Measurements from ENCODE around the gene ZNF480.
A peak's percentile ranks its signal among the peaks of the same experiment; 100 is the strongest.
"Not testable (repeated sequence)": the region's sequence is repeated elsewhere in the genome, so short reads cannot be mapped to it uniquely, and the experiment has no call there.

The ZNF480 gene

DNA sequence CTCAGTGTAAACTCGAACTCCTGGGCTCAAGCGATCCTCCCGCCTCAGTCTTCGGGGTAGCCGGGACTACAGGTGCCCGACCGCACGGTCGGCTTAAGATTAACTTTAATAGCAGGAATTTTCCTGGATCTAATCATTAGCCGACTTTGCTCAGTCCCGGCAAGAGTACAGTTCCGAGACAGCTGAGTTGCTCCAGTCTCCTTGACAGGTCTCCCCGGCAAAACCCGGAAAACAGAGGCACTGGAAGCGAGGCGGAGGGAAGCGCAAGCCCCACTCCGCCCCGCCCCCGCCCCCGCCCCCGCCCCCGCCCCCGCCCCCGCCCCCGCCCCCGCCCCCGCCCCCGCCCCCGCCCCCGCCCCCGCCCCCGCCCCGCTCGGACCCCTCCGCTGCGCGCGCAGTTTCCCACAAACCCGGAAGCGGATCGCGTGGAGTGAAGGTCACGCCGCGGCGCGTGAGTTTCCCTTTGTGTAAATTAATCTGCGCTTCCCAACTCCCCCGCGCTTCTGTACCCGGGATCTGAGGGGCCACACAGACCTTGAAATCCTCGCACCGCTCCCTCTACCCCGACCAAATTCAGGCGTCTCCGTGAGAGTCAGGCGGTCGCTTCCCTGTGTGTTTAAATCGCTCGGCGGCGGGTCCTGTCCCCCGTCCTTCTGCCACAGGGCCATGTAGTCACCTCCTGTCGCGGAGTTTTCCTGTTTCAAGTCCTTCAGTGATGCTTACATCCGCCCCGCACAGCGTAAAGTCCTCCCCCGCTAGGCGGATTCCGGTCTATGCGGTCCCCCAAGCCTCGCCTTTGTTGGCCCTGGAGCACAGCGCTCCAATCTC is at the start of gene ZNF480:
Gene ZNF480 (plus strand): TSS at position 397 of the 828 bp plus-strand sequence. CDS start 3,244 bp downstream, outside the sequence.
- peak; percentile 25 to 74 for DNase-seq

DNA sequence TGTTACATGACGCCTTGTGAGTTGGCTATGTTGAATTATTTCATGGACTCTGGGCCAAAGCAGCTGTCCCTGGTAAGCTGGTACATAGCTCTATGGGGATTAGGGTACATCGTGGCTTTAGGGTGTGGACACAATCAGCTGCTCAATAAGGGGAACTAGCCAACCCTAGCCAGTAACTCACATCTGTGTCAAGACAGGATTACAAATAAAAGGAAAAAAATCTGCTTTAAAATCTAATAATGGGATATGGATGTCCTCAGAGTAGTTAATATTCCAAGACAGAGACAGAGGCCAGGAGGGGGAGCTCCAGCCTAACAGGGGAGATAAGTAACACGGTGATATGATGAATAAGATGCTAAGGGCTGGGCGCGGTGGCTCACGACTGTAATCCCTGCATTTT is 48.7 kb upstream of the ZNF480 start:
- peak; percentile 21 to 31 for DNase-seq

DNA sequence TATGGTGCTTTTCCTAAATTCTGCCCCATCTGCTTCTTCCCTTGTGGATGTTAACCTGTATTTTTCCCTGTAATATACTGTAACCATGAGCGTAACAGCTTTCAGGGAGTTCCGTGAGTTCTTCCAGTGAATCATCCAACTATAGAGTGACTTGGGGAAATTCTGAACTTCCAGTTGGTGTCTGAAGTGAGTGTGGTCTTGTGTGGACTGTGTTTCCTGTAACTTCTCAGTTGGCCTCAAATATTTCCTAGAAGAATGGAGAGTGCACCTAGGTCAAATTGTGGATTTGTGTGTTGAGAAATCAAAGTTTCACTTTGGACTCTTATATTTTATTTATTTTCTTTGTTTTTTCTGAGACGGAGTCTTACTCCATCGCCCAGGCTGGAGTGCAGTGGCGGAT is 38.5 kb upstream of the ZNF480 start:
- no peak for DNase-seq

DNA sequence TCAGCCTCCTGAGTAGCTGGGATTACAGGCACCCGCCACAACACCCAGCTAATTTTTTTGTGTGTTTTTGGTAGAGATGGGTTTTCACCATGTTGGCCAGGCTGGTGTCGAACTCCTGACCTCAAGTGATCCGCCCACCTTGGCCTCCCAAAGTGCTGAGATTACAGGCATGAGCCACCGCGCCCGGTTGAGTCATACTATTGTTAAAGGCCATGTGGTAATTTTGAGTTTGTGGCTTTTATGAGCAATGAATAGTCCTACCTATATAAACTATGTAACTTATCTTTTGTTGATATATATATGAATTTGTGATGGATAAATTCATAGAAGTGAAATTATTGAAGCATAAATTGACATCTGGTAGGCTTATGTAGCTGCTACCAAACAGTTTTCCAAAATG is 31.4 kb upstream of the ZNF480 start:
- not testable (repeated sequence) for DNase-seq

DNA sequence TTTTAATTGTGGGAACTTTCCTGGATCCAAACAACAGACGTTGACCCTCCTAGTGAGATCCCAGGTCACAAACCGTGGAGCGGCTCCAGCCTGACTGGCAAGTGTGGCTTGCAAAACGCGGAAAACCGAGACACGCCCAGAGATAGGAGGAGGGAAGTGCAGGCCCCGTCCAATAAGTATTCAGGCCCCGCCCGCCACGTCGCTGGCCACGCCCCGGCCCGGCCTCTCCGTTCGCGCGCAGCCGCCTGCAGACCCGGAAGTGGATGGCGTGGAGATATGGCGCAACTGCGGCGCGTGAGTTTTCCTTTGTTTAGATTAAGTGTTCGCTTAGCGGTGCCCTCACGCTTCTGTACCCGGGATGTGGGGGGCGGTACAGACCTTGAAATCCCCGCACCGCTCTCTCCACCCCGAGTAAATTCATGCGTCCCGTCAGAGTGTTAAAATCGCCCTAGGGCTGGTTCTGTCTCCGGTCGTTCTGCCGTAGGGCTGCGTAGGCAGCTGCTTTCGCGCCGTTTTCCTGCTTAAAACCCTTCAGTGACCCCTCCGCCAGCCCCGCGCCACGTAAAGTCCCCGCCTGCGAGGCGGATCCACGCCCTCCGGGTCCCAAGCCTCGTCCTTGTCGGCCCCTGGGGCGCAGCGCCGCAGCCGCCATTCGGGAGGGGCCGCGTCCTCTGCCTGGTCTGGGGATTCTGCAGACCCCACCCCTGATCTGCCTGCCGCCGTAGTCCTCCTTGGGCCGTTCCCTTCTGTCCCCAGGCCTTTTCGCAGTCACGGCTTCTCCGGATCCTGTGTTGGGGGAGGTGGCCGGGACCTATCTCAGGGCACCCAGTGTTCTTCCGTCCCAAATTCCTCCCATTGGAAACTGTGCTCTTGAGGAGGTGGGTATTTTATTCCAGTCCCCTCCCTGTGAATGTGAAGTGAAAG is 27.4 kb upstream of the ZNF480 start, which contains the start of gene ZNF766:
Gene ZNF766 (plus strand): TSS at position 250 of the 924 bp plus-strand sequence. CDS start 27 bp downstream, at position 277.
- DNase-seq, result peak; percentile 94

DNA sequence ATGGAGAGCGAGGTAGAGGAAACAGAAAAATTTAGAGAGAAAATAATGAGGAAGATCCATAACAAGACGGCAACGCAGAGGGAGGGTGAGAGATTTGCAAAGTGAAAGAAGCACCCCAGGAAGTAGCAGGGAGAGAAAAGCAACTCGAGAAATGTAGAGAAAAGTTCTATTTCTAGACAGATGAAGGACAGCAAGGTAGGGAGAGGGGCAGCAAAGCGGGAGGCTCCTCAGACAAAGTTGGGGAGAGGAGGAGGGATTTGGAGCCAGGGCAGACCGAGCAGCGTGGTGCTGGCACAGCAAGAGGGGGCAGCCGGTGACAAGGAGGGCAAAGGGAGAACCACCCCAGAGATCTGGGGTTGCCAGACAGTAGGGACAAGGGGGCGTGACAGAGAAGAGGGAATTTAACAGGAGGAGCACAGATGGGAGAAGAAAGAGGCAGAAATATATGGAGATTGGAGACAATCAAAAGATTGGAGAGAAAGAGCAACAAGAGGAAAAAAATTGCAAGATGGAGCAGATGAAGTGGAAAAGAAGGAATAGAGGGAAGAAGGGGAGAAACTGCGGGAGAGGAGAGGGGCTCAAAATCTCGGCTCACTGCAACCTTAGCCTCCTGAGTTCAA is 26.6 kb upstream of the ZNF480 start:
- DNase-seq, result no peak

DNA sequence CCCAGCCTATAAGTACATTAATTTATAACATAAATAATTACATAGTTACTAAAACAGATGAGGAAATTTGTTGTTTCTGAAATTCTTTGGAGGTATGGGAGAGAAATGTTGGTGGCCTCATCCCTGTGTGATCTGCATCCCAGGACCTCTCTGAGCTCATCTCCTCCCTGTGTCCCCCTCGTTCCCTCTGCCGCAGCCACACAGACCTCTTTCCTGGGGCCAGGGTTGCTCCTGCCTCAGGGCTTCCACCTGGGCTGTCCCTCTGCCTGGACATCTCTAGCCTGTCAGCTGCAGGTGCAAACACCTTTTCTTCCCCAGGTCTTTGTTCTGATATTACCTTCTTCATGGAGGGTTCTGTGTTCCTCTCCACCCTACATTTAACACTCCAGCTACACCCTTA is 23.7 kb upstream of the ZNF480 start:
- no peak for DNase-seq

DNA sequence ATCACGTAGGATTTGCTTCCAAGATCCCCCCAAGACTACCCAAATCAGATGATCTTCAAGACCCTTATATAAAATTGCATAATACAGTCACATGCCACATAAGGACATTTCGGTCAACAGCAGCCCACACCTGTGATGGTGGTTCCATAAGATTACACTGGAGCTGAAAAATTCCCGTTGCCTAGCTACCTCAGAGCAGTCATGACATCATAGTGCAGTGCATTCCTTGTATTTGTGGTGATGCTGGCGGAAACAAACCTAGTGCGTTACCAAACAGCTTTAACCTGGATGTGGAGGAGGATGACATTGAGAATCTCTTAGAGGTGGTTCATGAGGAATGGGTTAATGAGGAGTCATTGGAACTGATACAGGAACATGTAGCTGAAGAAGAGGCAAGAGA is 22.8 kb upstream of the ZNF480 start:
- DNase-seq, result no peak

DNA sequence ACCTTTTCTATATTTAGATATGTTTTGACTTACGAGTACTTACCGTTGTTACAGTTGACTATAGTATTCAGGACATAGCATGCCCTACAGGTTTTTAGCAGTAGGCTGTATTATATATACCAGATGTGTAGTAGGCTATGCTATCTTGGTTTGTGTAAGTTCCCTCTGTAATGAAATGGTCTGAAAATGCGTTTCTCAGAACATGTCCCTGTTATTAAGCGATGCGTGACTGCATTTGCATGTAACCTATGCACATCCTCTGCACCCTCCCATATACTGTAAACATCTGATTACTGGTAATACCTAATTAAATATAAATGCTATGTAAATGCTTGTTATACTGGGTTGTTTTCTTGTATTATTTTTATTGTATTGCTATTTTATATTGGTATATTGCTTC is 21.0 kb upstream of the ZNF480 start:
- DNase-seq, result no peak

DNA sequence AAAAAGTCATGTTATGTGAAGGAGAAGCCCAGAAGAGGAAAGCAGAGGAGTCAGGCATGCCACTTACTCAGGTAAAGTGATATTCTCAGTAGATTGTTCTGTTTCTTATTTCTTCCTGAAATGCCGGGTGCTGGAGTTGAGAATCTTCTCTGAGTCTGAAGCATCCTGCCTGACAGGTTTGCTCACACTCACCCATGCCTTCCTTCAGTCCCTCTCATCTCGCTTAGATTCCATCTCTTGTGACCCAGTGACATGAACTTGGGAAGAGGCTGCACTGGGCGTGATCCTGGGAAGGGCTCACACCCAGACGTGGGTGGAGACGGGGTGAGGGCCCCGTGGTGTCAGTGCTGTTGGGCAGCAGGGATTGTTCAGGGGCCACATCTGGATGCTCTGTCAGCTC is 19.5 kb upstream of the ZNF480 start:
- DNase-seq, result no peak

DNA sequence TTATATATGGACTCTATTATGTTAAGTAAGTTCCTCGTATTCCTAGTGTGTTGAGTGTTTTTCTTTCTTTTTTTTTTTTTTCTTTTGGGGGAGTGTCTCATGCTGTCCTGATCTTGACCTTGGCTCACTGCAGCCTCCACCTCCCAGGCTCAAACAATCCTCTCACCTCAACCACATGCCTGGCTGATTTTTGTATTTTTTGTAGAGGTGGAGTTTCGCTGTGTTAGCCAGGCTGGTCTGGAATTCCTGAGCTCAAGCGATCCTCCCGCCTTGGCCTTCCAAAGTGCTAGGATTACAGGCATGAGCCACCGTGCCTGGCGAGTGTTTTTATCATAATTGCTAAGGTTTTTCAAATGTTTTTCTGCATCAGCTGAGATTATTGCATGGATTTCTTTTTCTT is 10.7 kb upstream of the ZNF480 start:
- DNase-seq, result no peak

DNA sequence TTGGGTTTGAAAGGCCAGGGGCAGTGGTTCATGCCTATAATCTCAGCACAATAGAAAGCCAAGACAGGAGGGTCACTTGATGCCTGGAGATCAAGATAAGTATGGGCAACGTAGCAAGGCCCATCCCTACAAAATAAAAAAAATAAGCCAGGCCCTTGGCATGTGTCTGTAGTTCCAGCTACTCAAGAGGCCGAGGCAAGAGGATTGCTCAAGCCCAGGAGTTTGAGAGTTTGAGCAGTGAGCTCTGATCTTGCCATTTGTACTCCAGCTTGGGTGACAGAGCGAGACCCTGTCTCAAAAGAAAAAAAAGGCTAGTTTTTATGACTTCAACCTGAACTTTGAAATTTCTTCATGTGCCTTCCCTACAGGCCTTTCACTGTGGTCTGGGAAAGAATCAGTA is 5.2 kb upstream of the ZNF480 start:
- DNase-seq, result no peak

DNA sequence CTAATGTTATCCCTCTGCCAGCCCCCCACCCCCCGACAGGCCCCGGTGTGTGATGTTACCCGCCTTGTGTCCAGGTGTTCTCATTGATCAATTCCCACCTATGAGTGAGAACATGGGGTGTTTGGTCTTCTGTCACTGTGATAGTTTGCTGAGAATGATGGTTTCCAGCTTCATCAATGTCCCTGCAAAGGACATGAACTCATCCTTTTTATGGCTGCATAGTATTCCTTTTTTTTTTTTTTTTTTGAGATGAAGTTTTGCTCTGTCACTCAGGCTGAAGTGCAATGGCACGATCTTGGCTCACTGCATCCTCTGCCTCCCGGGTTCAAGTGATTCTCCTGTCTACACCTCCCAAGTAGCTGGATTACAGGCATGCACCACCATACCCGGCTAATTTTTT is 4.0 kb upstream of the ZNF480 start:
- DNase-seq, result not testable (repeated sequence)

DNA sequence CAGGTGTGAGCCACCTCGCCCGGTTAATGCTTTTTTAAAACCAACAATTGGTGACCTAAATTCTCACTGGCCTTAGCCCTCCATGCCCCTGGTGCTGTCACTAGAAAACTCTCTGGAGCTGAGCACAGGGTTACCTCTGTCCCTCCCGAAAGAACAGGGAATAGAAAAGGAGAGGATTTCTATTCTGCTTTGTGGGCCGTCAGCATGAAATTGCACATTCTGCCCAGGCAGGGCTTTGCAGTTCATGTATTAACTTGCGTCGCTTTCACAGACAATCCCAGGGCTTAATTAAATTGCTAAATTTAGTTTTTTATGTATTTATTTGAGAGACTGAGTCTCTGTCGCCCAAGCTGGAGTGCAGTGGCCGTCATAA is 583 bp upstream of the ZNF480 start:
- DNase-seq, result no peak

DNA sequence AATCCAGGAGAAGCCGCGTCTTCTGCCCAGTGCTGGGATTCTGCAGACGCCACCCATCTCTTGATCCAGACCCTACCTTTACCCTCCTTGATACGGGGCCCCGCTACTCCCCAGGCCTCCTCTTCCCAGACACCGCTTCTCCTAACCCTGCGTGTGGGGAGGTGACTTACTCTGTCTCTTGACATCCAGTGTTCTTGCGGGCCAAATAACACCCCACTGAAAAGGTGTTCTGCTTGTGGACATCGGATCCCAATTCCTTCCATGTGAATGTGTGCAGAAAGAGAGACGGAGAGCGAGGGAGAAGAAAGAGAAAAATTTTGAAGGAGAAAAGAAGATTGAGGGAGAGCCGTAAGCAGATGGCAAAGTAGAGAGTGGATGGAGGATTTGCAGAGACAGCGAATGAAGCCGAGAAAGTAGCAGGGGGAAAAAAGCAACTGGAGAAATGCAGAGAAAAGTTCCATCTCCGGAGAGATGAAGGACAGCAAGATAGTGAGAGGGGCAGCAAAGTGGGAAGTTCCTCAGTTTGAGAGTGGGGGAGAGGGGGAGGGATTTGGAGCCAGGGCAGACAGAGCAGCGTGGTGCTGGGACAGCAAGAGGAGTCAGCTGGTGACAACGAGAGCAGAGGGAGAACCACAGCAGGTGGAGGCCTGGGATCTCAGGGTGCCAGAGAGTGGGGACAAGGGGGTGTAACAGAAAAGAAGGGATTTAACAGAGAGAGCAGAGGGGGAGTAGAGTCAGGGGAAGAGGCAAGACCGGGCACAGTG is 814 bp downstream of the ZNF480 start:
- no peak for DNase-seq

DNA sequence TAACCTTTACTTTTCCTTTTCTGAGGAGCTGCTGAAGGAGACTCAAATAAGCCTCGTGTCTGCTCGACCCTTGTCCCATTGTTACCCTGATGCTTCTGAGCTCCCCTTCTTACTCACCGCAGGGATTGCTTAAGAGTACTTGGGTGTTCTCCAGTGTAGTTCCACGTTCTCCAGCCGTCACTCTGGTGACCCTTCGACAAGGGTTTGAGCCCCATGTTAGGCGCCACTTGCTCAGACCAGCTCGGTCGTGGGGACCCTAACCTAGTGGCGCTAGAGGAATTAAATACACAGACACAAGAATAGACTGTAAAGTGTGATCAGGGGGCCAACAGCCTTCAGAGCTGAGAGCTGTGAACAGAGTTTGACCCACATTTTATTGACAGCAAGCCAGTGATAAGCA is 10.3 kb downstream of the ZNF480 start:
- no peak for DNase-seq

DNA sequence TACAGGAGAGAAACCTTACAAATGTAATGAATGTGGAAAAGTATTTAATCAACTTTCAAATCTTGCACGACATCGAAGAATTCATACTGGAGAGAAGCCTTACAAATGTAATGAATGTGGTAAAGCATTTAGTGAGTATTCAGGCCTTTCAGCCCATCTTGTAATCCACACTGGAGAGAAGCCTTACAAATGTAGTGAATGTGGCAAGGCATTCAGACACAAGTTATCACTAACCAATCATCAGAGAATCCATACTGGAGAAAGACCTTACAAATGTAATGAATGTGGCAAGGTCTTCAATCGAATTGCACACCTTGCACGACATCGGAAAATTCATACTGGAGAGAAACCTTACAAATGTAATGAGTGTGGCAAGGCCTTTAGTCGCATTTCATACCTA is 25.5 kb downstream of the ZNF480 start:
- DNase-seq, result no peak

DNA sequence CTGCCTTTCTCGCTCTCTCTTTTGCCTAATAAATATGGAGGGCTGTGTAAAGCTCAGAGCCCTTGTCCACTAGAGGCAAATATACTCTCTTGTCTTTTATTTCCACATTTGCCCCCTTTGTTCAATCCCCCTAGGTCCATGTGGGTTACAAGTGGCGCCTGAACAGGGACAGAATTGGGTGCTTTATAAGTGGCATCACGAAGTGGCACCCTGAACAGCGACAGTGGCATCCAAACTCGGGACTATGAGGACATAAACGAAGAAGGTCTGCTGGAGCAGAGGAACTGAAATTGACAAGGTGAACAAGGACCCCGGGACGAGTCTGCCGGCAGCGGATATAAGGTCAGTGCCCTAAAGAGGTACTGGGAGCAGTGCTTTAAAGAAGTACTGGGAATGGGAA is 34.8 kb downstream of the ZNF480 start:
- no peak for DNase-seq

DNA sequence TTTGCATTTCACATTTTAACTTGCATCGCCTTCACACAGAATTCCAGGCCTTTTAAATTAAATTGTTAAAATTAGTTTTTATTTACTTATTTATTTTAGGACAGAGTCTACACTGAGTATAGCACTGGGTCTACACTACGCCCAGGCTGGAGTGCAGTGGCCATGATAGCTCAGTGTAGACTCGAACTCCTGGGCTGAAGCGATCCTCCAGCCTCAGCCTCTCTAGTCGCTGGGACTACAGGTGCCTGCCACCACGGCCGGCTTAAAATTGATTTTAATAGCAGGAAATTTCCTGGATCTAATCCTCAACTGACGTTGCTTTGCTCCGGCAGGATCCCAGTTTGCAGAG is 38.8 kb downstream of the ZNF480 start:
- no peak for DNase-seq

DNA sequence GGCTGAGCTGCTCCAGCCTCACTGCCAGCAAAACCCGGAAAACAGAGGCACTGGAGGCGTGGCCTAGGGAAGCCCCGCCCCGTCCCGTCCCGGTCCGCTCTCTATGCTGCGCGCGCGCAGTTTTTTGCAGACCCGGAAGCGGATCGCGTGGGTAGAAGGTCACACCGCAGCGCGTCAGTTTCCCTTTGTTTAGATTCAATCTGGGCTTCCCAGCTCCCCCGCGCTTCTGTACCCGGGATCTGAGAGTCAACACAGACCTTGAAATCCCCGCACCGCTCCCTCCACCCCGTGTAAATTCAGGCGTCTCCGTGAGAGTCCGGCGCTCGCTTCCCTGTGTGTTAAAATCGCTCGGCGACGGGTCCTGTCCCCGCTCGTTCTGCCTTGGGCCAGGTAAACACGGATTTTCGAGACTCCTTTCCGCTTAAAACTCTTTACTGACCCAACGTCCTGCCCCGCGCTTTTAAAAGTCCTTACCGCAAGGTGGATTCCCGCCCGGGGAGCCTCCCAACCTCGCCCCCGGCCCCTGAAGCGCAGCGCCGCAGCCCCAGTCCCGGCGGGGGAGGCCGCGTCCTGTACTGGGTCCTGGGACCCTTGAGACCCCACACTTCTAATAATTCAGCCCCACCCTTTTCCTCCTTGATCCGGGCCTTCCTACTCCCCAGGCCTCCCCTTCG is 39.3 kb downstream of the ZNF480 start, which contains the start of gene ZNF610:
Gene ZNF610 (plus strand): TSS at position 127 of the 674 bp plus-strand sequence. CDS start 12,930 bp downstream, outside the sequence.
- peak; percentile 77 to 84 for DNase-seq

DNA sequence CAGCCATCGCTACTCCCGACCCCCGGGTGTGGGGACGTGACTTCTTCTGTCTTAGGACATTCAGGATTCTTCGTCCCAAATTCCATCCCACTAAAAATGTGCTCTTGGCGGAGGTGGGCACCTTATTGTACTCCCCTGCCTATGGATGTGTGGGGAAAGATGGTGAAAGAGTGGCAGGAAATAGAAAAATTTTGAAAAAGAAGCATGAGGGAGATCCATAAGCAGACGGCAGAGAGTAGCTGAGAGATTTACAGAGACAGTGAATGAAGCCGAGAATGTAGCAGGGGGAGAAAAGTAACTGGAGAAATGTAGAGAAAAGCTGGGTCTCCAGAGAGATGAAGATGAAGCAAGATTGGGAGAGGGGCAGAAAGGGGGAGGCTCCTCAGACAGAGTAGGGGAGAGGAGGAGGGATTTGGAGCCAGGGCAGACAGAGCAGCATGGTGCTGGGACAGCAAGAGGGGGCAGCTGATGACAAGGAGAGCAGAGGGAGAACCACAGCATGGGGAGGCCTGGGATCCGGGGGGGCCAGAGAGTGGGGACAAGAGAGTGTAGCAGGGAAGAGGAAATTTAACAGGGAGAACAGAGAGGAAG is 39.9 kb downstream of the ZNF480 start:
- DNase-seq, result no peak

DNA sequence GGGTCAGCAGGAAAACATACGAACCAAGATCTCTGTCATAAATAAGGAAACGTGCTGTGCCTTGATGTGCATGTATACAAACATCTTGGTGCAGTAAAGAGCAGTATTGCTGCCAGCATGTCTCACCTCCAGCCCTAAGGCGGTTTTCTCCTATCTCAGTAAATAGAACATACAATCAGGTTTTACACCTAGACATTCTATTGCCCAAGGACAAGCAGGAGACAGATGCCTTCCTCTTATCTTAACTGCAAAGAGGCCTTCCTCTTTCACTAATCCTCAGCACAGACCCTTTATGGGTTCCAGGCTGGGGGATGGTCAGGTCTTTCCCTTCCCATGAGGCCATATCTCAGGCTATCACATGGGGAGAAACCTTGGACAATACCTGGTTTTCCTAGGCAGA is 42.1 kb downstream of the ZNF480 start:
- DNase-seq, result not testable (repeated sequence)

Measured in NCI-H187 (cell line).